Ureter (tissue), 1 donor: ENCODE results near the gene MTA2. TPM values are rescaled to one million over a fixed set of nuclear protein-coding genes. Genes with fewer than 3 reads are reported as not detected.
A peak's percentile ranks its signal among the peaks of the same experiment; 100 is the strongest.

Source experiments
- DNase-seq: peaks from one replicate; pipeline ENCODE4 v3.0.0-alpha.2; 2020; ENCODE audit warnings: low spot score
- total RNA-seq: library from RNA; stranded (reverse); gene quantifications from one replicate; pipeline ENCODE4 v1.2.4, GENCODE V29; 2023
- donor health status: DM: yes; HTN: yes; CAD: no.

Gene MTA2
- total RNA-seq, 1 donor from 2014 or later: 128 TPM

DNA sequence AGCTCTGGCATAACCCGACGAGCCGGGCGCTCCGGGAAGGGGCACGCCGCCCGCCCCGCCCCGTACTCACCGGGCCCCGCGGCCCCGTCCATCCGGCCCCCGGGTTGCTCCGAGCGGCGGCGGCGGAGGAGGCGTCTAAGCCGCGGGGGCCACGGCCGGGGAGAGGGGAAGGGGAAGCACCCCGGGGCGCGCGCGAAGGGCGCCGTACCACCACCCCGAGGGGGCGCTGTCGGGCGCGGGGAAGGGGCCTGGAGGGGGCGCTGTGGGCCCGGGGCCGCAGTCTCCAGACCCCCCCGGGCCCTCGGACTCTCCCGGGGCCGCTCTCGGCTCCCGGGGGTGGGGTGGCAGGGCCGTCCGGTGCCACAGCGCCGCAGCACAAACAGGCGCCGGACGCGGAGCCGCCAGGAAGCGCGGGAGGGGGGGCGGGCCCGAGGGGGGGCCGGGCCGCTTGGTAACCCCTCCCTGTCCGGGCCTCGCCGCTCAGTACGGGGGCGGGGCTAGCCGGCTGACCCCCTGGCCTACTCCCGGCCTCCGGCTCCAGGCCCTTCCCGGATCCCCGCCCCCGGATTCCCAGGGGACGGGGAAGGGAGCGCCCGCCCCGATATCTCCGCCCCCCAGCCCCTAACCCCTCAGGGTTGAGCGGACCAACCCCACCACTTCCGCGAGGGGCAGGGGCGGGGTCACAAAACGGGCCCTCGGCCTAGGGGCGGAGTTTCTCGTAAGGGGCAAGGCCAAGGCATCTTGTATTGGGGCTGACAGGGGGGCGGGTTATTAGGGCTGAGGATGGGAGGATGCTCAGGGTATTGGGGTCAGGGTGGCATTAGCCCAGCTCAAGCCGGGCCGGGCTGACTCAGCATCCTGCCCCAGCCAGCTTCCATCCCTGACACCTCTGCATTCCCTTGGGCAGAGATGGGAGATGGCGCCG, 11.0 kb upstream of the MTA2 start, which contains the start of the genes EML3 and ROM1:
EML3 (minus strand) TSS at position 410 of the 925 bp plus-strand sequence; CDS start at position 92, 318 bp downstream.
ROM1 (plus strand) TSS at position 892 of the 925 bp plus-strand sequence; CDS start at position 917, 25 bp downstream.
- DNase-seq: peak; percentile 94

DNA sequence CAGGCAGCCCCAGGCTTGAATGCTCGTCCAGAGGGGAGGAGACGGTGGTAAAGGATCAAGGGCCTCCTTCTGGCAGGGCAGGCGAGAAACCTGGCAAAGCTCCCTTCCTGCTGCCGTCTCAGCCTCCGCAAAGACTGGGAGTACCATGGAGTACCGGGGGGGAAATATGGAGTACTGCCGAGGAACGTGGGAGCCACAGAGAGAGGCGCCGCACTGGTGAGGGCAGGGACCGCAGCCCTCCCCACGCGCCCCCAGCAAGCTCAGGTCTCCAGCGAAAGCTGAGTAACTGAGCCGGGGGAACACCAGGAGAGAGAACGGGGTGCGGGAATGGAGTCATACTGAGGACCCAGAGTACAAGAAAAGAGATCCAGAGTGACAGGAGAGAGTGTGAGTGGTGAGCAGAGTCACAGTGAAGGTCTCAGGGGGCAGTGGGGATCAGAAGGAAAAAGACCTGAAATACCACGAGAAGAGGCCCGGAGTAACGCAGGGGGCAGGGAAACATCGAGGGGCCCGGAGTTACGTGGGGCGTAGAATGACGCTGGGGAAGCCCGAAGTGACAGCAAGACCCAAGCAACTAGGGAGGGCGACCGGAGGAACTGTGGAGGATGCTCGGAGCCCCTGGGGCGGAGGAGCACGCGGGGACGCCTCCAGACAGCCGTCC, 10.2 kb upstream of the MTA2 start:
- DNase-seq: peak; percentile 67

DNA sequence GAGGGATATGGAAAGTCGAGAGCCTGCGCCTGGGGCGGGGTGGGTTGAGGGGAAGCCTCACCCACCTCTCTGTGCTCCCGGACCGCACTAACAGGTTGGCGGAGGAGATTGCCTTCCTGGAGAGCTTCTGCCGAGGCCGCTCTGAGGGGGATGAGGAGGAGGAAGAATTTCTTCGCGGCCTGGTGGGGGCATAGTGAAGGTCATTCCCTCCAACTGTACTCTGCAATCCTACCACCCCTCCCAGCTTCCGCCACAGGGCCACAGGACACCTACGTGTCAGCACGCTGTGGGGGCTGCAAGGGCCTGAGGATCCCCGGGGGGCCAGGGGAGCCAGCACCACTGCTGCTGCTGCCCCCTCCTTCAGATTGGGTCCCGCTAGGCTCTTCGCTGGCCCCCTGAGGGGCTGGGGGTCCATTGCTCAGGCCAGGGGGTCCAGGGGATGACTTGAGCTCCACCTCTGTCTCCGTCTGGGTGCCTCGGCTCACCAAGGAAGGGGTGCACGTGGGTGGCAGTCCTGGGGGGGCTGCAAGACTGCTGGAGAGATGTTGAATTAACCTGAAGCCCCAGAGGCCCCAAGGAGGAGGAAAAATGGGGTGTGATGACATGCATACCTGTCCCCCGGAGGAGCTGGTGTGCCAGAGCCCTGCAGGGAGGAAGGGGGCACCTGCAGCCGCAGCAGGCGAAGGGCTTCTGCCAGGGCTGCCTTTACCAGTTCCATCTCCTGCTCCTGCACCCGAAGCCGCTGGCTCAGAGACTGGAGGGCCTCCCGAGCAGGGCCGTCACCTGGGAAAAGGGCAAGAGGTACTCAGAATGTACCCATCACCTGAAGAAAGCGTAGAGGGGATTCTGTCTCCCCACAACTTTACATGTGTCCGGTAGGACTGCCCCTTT, 9.4 kb upstream of the MTA2 start:
- no peak for DNase-seq

DNA sequence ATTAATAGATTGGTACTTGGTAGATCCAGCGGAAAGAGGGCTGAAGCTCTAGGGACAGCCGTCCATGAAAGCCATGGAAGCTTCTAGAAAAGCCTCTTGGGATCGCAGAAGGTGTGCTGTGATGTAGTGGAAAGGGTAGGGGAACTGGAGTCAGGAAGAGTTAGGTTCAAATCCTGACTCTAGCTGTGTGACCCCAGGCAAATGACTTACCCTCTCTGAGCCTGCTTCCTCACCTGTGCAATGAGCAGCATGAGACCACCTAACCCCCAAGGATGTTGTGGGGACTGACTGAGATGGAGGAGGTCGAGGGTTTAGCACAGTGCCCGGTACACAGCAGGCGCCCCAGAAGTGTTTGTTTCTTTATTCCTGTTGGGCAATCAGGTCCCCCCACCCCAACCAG, 8.7 kb upstream of the MTA2 start:
- no peak for DNase-seq

DNA sequence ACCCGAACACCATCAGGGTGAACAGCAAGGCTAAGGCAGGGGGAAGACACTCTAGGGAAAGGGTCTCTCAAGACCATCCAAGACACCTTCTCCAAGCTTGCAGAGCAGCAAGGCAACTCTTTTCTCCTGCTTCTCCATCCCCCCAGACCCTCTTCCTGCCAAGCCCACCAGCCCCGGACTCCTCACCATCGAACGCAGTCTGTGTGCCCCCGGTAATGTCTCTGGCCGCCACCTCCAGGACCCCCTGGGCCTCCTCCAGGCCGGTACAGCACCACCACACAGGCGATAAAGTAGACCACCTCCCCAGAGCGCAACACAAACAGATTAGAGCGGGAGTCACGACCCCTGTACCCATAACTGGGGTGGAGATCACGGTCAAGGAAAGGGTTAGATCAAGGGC, 7.1 kb upstream of the MTA2 start:
- no peak for DNase-seq

DNA sequence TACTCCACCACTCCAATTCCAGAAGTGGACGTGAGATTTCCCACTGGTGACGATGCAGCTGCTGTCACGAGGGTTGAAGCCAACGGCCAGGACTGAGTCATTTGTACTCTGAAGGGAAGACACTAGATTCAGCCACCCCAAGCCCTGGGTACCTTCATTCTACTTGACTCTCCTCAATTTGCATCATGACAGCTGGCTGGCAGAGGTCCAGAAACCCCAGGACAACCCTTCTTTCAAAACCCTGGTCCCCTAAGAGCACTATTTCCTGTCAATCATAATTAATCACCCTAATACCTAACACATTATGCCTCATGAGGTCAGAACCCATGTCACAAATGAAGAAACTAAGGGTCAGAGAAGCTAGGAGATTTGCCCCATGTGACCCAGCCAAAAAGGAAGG, 6.0 kb upstream of the MTA2 start:
- DNase-seq: no peak

DNA sequence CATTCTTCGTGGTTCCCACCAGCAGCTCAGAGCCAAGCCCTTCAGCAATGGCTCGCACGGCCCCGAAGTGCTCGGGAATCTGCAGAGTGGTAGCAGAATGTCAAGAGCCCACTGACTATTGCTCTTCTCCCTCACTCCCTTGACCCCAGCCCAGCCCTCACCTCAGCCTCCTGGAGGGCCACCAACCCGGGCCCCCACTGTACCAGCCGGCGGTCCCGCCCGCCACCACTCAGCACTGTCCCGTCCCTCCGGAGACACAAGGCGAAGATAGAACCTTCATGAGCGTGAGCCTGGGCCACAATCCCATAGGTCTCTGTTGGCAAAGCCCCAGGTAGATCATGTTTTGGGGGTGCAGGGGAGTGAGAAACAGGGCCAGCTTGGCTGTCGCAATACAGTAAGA, 4.2 kb upstream of the MTA2 start:
- DNase-seq: no peak

DNA sequence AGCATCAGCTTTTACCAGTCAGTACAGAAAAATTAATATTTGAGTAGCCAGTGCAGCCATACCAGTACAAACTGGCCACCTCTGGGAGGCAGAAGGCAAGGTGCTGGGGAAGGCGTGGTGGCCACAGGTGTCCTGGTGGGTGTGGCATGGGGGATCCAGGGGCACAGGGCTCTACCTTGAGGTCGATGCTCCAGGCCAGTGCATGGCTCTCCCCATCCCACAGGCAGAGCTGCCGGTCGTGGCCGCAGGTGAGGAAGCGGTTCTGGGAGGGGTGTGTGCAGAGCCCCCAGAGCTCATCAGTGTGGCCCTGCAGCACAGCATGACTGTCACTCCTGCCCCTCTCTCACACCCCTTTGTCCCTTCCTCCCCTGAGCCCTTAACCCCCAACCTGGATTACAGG, 3.8 kb upstream of the MTA2 start:
- no peak for DNase-seq

DNA sequence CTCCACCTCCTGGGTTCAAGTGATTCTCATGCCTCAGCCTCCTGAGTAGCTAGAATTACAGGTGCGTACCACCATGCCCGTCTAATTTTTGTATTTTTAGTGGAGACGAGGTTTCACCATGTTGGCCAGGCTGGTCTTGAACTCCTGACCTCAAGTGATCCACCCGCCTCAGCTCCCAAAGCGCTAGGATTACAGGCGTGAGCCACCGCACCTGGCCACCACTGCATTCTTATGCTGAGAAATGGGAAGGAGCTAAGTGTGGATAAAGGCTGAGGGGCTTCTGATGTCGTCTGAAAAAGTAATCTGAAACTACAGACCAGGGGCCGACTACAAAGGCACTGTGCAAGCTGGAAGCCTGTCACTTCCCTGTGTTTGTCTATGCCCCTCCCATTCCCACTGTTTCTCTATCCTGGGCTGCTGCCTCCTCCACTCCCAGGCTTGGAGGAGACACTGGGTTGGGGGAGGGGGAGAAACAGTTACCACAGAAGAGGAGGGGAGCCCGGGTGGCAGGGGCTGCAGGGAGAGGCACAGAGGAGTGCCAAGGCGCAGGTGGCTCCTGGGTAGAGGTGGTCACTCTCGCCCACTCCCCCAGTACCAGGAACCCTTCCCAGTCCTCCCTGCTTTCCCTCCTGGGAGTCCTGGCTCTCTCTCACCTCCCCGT, 2.9 kb upstream of the MTA2 start:
- DNase-seq: no peak

DNA sequence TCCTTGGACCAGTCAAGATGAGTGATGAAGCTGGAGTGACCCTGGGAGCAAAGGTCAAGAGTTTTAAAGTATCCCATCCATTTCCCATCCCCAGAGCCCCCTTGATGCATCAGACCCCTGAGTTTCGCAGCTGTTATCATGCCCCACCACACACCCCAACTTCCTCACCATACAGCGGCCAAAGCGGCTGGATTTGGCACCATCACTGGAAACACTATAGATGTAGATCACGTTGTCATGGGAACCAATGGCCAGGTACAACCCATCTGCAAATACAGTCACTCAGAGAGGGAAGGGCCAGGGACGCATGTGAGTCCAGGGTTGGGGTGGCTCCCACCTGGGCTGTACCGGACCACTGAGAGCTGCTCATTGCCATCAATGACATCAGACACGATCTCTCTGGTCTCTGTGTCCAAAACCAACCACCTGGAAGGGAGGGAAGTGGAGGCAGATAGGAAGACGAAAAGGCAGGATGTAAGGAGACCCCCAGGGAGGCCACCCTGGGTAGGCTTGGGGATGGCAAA, 2.2 kb upstream of the MTA2 start:
- no peak for DNase-seq

DNA sequence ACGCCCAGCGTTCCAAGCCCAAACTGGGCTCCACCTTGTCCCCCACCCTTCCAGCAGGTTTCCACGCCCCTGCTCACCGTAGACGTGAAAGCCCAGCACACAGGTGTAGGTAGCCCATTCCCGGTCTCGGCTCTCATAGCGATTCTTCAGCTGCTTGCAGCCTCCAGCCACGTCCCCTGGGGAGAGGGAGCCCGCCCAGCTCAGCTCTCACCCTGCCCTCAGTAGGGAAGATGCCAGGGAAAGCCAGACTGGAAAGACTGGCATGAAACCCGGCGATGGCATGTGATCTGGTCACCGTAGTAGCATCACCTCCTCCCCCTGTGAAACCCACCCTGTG, 1.4 kb upstream of the MTA2 start:
- DNase-seq: no peak

DNA sequence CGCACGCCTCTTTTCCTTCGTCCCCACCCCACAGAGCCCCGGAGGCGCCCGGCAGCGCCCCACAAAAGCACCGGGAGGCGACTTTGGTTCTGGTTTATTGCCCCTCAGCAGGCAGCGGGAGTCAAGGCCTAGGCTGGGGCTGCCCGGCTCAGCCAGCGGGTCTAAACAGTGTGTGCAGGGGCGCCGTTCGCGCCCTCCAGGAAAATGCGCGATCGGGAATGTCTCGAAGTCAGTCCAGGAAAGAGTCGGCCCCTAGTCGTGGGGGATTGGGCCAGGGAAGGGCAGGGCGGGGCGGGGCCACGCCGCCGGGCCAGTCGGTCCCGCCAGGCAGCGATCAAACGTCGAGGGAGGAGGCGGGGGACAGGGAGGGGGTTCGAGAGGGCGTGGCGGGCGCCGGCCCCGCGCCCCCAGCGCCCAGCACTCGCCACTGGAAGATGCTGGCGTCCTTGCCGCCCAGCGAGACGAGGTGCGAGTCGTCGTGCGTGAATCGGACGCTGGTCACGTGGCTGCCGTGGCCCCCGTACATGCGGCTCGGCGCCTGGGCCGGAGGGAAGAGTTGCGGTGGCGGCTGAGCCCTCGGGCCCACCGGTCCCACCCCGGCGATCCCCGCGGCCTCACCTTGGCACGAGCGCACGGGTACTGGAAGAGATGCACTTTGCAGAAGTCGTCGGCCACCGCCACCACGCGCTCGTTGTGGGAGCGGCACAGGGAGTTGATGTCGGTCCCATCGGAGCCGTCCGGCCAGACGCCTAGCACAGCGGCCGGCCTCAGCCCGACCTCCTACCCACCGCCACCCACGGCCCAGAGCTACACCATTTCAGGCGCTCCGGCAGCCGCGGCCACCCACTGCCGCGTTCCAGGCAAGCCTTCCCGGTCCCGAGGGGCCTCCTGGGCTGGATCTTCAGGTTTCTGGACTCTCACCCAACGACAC, 741 bp upstream of the MTA2 start:
- DNase-seq: peak; percentile 84

DNA sequence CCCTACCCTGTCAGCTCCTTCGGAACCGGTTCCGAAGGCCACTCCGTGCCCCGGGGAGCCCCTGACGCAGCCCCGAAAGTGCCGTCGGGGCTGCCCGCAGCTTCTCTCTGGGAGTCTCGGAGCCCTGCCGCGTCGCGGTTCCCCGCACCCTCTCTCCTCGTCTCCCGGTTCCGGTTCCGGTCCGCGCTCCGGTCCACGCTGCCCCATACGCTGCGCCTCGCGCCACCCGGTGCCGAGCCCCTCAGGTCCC, 618 bp downstream of the MTA2 start:
- DNase-seq: peak; percentile 75

DNA sequence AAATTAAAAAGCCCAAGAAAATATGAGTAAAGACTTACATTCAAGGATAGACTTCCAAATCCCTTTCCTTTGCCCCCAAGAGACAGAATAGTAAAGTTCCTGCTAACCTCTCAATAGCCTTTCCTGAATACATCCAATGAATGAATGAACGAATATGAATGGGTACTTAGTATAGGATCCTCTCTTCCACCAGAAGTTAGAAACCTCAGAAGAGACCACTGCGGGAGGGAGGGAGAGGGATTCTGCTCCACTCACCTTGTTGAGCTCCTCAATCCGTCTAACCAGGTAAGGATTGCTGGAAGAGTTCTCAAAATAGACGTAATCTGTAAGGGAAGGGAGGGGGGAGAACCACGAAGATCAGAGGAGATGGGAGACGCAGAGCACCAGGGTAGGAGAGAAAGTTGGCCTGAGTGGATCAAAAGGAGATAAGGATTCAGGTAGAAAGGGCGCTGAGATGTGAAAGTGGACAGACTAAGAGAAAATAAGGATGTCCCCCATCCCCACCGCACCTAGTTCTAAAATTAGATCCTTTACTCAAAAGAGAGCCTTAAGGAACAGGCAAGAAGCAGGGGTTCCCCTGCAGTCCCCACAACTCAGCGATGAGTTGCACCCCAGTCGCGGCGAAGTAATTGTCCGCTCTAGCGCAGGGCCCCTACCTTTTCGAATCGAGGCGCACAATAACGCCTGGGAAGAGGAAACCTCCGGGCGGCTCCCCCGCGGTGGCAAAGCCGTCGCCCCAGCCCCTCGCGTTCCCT, 1.1 kb downstream of the MTA2 start:
- DNase-seq: no peak

DNA sequence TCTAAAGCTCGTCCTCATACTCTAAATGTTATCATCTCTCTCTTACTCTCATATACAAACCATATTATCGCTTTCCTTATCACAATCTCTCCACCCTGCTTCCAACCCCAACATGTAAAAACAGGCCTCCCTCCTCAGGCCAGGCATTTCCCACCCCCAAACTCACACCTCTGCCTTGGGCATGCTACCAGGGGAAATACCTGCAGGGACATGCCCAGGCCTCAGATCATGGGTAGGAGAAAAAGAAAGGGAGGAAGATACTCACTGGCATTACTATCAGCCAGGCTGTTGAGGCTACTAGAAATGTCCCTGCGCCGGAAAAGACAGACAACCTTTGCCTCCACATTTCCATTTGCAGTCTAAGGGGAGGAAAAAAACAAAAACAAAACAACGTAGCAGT, 1.8 kb downstream of the MTA2 start:
- DNase-seq: peak; percentile 79

DNA sequence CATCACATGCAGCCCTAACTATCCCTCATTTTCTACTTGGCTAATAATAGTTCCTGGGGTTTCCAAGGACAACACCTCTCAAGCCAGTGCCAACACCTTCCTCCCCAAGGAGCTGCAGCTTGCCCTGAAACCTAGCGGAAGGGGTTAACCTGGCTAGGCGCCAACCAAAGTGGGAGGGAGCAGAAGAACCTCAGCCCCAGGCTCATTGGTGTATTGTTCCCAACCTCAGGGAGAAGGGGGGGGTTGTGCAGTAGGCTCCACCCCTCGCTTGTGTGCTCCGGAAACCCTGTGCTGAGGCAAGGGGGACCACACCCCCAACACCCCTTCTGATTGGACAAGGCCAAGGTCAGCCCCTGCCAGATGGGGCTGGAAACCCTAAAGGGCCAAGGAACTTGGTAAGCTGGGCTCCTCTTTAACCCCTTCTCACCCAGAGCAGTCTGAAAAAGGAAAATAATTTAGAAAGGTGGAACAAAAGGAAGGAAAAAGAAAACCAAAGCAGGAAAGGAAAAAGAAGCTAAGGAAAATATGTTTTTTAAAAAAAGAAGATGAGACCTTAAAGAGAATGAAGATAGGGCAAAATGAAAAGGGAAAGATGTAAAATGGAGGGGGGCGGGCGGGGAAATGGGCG, 2.5 kb downstream of the MTA2 start:
- DNase-seq: peak; percentile 95

DNA sequence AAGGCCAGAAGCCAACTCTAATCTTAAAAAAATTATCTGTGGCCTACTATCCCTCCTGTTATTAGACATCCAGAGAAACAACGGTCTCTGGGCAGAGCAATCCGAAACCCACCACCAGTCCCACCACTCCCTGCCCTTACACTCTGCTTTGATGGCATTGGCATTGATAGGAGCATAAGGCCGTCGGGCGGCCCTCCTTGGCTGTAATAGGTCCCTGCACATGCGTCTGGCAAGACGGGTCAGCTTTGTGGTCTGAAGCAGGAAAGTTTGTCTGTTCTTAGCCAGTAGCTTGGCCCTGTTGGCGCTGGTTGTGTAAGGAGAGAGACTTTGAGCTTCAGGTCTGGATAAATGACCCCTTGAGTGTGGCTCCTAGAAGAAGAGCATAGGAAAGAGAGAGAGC, 6.5 kb downstream of the MTA2 start:
- no peak for DNase-seq

DNA sequence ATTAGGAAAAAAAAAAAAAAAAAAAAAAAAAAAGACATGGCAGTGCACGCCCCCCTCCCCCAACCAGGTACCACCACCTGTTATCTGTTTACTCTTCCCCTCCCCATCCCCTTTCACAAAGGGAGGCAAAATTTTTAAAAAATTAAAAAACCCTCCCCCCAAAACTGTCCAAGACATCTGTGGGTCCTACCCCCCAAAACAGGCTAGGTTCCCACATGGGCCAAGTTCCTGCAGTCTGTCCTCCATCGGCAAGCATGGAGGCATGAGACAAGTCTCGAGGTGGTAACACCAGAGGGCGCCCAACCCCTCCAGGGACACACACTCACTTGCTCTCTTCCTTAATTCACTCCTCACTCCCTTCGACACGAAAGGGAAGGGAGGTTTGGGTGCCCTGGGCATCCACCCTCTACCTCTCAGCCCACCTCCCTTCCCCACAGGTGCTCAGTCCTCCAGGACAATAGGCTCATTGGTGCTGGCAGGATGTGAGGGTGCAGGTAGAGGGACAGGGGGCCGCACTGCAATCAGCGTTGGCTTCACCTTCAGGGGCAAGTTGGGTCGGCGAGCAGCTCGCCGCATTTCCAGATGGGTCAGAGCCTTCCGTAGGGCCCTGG, 8.1 kb downstream of the MTA2 start:
- DNase-seq: peak; percentile 77

DNA sequence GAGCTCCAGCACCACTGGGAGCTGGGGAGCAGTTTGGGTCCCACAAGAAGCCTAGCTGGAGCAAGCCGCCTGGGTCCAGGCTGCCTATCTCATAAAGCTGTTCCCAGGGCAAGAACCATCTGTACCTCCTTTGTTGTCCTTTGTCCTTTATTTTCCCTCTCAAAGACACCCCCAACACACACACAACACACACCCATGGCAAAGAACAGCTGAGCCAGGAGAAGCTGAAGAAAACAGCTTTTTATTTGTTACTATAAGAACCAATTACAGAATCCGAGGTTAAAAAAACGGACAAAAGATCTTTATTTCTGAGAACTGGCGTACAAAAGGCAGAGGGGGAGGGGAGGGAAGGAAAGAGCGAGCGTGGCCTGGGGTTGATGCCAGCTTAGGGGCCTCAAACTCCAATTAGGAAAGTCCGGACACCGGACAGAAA, 8.7 kb downstream of the MTA2 start:
- DNase-seq: no peak
